ENCODE data around the gene CEACAM4. TPM values are rescaled to one million over a fixed set of nuclear protein-coding genes. Genes with fewer than 3 reads are reported as not detected.
"Not testable (repeated sequence)": the region's sequence is repeated elsewhere in the genome, so short reads cannot be mapped to it uniquely, and the experiment has no call there.

The CEACAM4 gene
- total and polyA plus RNA-seq, 4 donors: 0.63 to 2.2 (median 0.80) TPM

DNA sequence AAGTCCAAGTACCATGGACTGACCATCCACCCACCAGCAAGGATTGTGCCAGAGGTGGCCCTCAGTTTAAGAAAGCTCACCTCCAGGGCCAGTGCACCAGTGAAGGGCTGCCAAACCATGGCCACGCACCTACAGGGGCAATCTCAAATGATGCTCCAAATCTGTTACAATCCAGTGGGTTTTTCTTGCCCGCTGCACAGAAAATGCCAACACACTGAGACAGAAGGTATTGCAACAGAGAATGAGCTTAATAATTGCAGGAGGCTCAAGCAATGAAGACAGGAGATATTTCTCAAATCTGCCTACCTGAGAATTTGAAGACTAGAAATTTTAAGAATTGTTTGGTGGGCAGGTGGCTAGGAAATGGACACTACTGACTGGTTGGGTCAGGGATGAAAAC lies 39.2 kb upstream of the CEACAM4 start:
- TF ChIP-seq FOXA1 (IDR thresholded peaks at IDR 0.05): no peak
- no peak for TF ChIP-seq SP1 (IDR thresholded peaks at IDR 0.05)
- TF ChIP-seq, protein P1, sequence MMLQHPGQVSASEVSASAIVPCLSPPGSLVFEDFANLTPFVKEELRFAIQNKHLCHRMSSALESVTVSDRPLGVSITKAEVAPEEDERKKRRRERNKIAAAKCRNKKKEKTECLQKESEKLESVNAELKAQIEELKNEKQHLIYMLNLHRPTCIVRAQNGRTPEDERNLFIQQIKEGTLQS (IDR thresholded peaks at IDR 0.05): no peak
- no peak for TF ChIP-seq EGR1 (IDR thresholded peaks at IDR 0.05; ENCODE audit: low read depth in 2 of 2)
- no peak for TF ChIP-seq FOXA2 (IDR thresholded peaks at IDR 0.05)
- TF ChIP-seq, protein P2, sequence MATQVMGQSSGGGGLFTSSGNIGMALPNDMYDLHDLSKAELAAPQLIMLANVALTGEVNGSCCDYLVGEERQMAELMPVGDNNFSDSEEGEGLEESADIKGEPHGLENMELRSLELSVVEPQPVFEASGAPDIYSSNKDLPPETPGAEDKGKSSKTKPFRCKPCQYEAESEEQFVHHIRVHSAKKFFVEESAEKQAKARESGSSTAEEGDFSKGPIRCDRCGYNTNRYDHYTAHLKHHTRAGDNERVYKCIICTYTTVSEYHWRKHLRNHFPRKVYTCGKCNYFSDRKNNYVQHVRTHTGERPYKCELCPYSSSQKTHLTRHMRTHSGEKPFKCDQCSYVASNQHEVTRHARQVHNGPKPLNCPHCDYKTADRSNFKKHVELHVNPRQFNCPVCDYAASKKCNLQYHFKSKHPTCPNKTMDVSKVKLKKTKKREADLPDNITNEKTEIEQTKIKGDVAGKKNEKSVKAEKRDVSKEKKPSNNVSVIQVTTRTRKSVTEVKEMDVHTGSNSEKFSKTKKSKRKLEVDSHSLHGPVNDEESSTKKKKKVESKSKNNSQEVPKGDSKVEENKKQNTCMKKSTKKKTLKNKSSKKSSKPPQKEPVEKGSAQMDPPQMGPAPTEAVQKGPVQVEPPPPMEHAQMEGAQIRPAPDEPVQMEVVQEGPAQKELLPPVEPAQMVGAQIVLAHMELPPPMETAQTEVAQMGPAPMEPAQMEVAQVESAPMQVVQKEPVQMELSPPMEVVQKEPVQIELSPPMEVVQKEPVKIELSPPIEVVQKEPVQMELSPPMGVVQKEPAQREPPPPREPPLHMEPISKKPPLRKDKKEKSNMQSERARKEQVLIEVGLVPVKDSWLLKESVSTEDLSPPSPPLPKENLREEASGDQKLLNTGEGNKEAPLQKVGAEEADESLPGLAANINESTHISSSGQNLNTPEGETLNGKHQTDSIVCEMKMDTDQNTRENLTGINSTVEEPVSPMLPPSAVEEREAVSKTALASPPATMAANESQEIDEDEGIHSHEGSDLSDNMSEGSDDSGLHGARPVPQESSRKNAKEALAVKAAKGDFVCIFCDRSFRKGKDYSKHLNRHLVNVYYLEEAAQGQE (IDR thresholded peaks at IDR 0.05): no peak
- TF ChIP-seq TAF1 (conservative IDR thresholded peaks at IDR 0.05): no peak
- TF ChIP-seq JUND (IDR thresholded peaks at IDR 0.05): no peak
- Histone ChIP-seq H3K9ac (ENCODE audit: low read depth in 1 of 2, low read length in 2 of 2) (no peak overlapping the region), H3K27me3 (ENCODE audit: control insufficient read depth in 4 of 4, insufficient read depth in 4 of 4, low read length in 3 of 4) (peaks cover 0 to 9% (median 1%) of the 10 kb centered on the region in 4 donors), H3K9me3 (ENCODE audit: control insufficient read depth in 4 of 4, low read length in 3 of 4) (peaks cover 7 to 13% (median 11%) of the 10 kb centered on the region in 4 donors), H3K4me1 (ENCODE audit: control insufficient read depth in 4 of 4, insufficient read depth in 4 of 4, low read length in 3 of 4) (no peaks in the 10 kb centered on the region), H3K4me3 (ENCODE audit: low read depth in 1 of 3, low read length in 3 of 3) (no peak overlapping the region), H3K36me3 (ENCODE audit: control insufficient read depth in 4 of 4, insufficient read depth in 3 of 4, low read depth in 1 of 4, low read length in 3 of 4) (no peaks in the 10 kb centered on the region), H3K27ac (ENCODE audit: low read depth in 1 of 2, low read length in 2 of 2) (no peak overlapping the region)
- 72% methylated on average over 2 of the region's 2 CpGs for WGBS
- no peak for DNase-seq (ENCODE audit: low spot score)

DNA sequence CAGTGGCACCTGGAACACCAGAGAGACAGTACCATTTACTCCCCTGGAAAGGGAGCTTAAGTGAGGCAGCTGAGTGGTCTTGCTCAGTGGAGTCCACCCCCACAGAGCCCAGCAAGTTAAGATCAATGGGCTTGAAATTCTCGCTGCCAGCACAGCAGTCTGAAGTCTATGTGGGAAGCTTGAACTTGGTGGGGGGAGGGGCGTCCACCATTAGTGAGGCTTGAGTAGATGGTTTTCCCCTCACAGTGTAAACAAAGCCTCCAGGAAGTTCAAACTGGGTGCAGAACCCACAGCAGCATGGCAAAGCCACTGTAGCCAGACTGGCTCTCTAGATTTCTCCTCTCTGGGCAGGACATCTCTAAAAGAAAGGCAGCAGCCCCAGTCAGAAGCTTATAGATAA lies 30.3 kb upstream of the CEACAM4 start:
- DNase-seq (ENCODE audit: low spot score): no peak
- no peaks in the 10 kb centered on the region for H3K9me3 ChIP-seq (ENCODE audit: control insufficient read depth in 4 of 4, low read length in 3 of 4)
- no peak overlapping the region for H3K9ac ChIP-seq (ENCODE audit: low read depth in 1 of 2, low read length in 2 of 2)
- WGBS: 31% methylated on average over 2 of the region's 2 CpGs
- H3K4me3 ChIP-seq (ENCODE audit: low read depth in 1 of 3, low read length in 3 of 3): no peak overlapping the region
- no peaks in the 10 kb centered on the region for H3K4me1 ChIP-seq (ENCODE audit: control insufficient read depth in 4 of 4, insufficient read depth in 4 of 4, low read length in 3 of 4)
- peaks cover 0 to 5% (median 2%) of the 10 kb centered on the region in 4 donors for H3K27me3 ChIP-seq (ENCODE audit: control insufficient read depth in 4 of 4, insufficient read depth in 4 of 4, low read length in 3 of 4)
- H3K36me3 ChIP-seq (ENCODE audit: control insufficient read depth in 4 of 4, insufficient read depth in 3 of 4, low read depth in 1 of 4, low read length in 3 of 4): no peaks in the 10 kb centered on the region
- TF ChIP-seq HNF4G (IDR thresholded peaks at IDR 0.05) (no peak), YY1 (IDR thresholded peaks at IDR 0.05) (no peak), EGR1 (IDR thresholded peaks at IDR 0.05; ENCODE audit: low read depth in 2 of 2) (no peak), JUND (IDR thresholded peaks at IDR 0.05) (no peak), GABPA (IDR thresholded peaks at IDR 0.05 in 1 of 2, conservative IDR thresholded peaks at IDR 0.05 in 1 of 2) (no peak), NR2F2 (IDR thresholded peaks at IDR 0.05) (no peak), SP1 (IDR thresholded peaks at IDR 0.05) (no peak), FOXA2 (IDR thresholded peaks at IDR 0.05) (no peak), RXRA (IDR thresholded peaks at IDR 0.05) (no peak), TAF1 (conservative IDR thresholded peaks at IDR 0.05) (no peak)
- TF ChIP-seq, protein P1 (IDR thresholded peaks at IDR 0.05): no peak
- TF ChIP-seq, protein P3, sequence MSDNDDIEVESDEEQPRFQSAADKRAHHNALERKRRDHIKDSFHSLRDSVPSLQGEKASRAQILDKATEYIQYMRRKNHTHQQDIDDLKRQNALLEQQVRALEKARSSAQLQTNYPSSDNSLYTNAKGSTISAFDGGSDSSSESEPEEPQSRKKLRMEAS (IDR thresholded peaks at IDR 0.05): no peak
- TF ChIP-seq, protein P2 (IDR thresholded peaks at IDR 0.05): no peak
- TF ChIP-seq, protein P4, sequence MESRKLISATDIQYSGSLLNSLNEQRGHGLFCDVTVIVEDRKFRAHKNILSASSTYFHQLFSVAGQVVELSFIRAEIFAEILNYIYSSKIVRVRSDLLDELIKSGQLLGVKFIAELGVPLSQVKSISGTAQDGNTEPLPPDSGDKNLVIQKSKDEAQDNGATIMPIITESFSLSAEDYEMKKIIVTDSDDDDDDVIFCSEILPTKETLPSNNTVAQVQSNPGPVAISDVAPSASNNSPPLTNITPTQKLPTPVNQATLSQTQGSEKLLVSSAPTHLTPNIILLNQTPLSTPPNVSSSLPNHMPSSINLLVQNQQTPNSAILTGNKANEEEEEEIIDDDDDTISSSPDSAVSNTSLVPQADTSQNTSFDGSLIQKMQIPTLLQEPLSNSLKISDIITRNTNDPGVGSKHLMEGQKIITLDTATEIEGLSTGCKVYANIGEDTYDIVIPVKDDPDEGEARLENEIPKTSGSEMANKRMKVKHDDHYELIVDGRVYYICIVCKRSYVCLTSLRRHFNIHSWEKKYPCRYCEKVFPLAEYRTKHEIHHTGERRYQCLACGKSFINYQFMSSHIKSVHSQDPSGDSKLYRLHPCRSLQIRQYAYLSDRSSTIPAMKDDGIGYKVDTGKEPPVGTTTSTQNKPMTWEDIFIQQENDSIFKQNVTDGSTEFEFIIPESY (IDR thresholded peaks at IDR 0.05): no peak
- no peak overlapping the region for H3K27ac ChIP-seq (ENCODE audit: low read depth in 1 of 2, low read length in 2 of 2)

DNA sequence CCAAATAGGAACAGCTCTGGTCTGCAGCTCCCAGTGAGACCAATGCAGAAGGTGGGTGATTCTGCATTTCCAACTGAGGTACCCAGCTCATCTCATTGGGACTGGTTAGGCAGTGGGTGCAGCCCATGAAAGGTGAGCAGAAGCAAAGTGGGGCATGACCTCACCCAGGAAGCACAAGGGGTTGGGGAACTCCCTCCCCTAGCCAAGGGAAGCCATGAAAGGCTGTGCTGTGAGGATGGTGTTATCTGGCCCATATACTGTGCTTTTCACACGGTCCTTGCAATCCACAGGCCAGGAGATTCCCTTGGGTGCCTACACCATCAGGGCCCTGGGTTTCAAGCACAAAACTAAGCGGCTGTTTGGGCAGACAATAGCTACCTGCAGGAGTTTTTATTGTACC lies 29.9 kb upstream of the CEACAM4 start:
- DNase-seq (ENCODE audit: low spot score); H3K36me3 ChIP-seq (ENCODE audit: control insufficient read depth in 4 of 4, insufficient read depth in 3 of 4, low read depth in 1 of 4, low read length in 3 of 4); H3K27me3 ChIP-seq (ENCODE audit: control insufficient read depth in 4 of 4, insufficient read depth in 4 of 4, low read length in 3 of 4); H3K9ac ChIP-seq (ENCODE audit: low read depth in 1 of 2, low read length in 2 of 2); H3K4me3 ChIP-seq (ENCODE audit: low read depth in 1 of 3, low read length in 3 of 3); H3K4me1 ChIP-seq (ENCODE audit: control insufficient read depth in 4 of 4, insufficient read depth in 4 of 4, low read length in 3 of 4); H3K27ac ChIP-seq (ENCODE audit: low read depth in 1 of 2, low read length in 2 of 2); H3K9me3 ChIP-seq (ENCODE audit: control insufficient read depth in 4 of 4, low read length in 3 of 4): not testable (repeated sequence)
- WGBS: 52% methylated on average over 2 of the region's 2 CpGs

Measured in liver (tissue), 9 donors.